ENCODE results near the gene POU6F2. TPM values are rescaled to one million over a fixed set of nuclear protein-coding genes. Genes with fewer than 3 reads are reported as not detected.

Gene POU6F2
- total RNA-seq, 1 experiment from 2014 or later: 0.19 TPM

GRCh38 chr7:39240864-39241263 is 263.2 kb downstream of the POU6F2 start:
- intact Hi-C loops (cut with micrococcal nuclease): no loop called here
- peak; percentile 22 for DNase-seq (ENCODE audit: unreplicated experiment)

DNA sequence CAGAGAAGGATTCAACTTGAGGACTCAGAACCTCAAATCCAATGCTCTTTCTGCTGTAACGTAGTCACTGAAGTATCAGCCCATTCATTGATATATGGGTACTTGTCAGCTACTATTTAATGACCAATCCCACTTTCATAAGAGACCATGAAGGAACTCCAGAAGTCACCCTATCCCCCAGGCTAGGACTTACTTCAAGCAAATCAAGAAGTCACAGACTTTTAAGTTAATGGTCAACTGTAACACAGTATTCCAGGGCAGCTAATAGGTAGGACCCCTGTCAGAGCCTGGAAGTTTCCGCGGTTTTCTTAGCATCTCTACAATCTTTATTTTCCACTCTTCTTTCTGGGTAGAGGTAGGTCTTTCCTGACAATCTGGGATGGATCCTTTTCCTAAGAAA is 269.9 kb downstream of the POU6F2 start:
- H3K27ac Mint-ChIP-seq (ENCODE audit: low read depth, unreplicated experiment): no peak overlapping the region
- intact Hi-C loops (cut with micrococcal nuclease): no loop called here

More at GRCh38 chr7:39240864-39241263, 263.2 kb downstream of the POU6F2 start:
- Mint-ChIP-seq H3K36me3 (ENCODE audit: insufficient read depth, unreplicated experiment) (no peaks in the 10 kb centered on the region), H3K27ac (ENCODE audit: low read depth, unreplicated experiment) (no peak overlapping the region), H3K27me3 (ENCODE audit: insufficient read depth, unreplicated experiment) (peaks cover 83% of the 10 kb centered on the region), H3K4me3 (ENCODE audit: unreplicated experiment) (no peak overlapping the region), H3K4me1 (ENCODE audit: insufficient read depth, unreplicated experiment) (no peaks in the 10 kb centered on the region), H3K9me3 (ENCODE audit: unreplicated experiment) (no peaks in the 10 kb centered on the region)
- TF ChIP-seq, protein P1, sequence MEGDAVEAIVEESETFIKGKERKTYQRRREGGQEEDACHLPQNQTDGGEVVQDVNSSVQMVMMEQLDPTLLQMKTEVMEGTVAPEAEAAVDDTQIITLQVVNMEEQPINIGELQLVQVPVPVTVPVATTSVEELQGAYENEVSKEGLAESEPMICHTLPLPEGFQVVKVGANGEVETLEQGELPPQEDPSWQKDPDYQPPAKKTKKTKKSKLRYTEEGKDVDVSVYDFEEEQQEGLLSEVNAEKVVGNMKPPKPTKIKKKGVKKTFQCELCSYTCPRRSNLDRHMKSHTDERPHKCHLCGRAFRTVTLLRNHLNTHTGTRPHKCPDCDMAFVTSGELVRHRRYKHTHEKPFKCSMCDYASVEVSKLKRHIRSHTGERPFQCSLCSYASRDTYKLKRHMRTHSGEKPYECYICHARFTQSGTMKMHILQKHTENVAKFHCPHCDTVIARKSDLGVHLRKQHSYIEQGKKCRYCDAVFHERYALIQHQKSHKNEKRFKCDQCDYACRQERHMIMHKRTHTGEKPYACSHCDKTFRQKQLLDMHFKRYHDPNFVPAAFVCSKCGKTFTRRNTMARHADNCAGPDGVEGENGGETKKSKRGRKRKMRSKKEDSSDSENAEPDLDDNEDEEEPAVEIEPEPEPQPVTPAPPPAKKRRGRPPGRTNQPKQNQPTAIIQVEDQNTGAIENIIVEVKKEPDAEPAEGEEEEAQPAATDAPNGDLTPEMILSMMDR (IDR thresholded peaks at IDR 0.05; ENCODE audit: unreplicated experiment): no peak
- BruUV-seq (replicated peaks): no TSS peak
- CTCF ChIA-PET: no interaction called here
- POLR2A ChIA-PET: no interaction called here

GRCh38 chr7:39248041-39248691 is 270.5 kb downstream of the POU6F2 start:
- no peak for DNase-seq (ENCODE audit: unreplicated experiment)
- Mint-ChIP-seq H3K27ac (ENCODE audit: low read depth, unreplicated experiment) (no peak overlapping the region), H3K36me3 (ENCODE audit: insufficient read depth, unreplicated experiment) (no peaks in the 10 kb centered on the region), H3K4me3 (ENCODE audit: unreplicated experiment) (no peak overlapping the region), H3K9me3 (ENCODE audit: unreplicated experiment) (no peaks in the 10 kb centered on the region), H3K27me3 (ENCODE audit: insufficient read depth, unreplicated experiment) (peaks cover 85% of the 10 kb centered on the region), H3K4me1 (ENCODE audit: insufficient read depth, unreplicated experiment) (no peaks in the 10 kb centered on the region)
- TF ChIP-seq, protein P1 (IDR thresholded peaks at IDR 0.05; ENCODE audit: unreplicated experiment): no peak
- BruUV-seq (replicated peaks): no TSS peak
- ChIA-PET CTCF (no interaction called here), POLR2A (no interaction called here)
- intact Hi-C loops (cut with micrococcal nuclease): no loop called here

More for the DNA sequence above, 269.9 kb downstream of the POU6F2 start:
- POLR2A ChIA-PET: no interaction called here
- H3K27me3 Mint-ChIP-seq (ENCODE audit: insufficient read depth, unreplicated experiment): peaks cover 85% of the 10 kb centered on the region
- no peak for DNase-seq (ENCODE audit: unreplicated experiment)
- H3K36me3 Mint-ChIP-seq (ENCODE audit: insufficient read depth, unreplicated experiment): no peaks in the 10 kb centered on the region
- no TSS peak for BruUV-seq (replicated peaks)
- TF ChIP-seq, protein P1 (IDR thresholded peaks at IDR 0.05; ENCODE audit: unreplicated experiment): no peak
- H3K4me3 Mint-ChIP-seq (ENCODE audit: unreplicated experiment): no peak overlapping the region
- no peaks in the 10 kb centered on the region for H3K4me1 Mint-ChIP-seq (ENCODE audit: insufficient read depth, unreplicated experiment)
- CTCF ChIA-PET: interaction anchor here (0.6 kb wide), 1 partner anchor 19 kb away, joined by 3 read pairs; no protein-coding TSS in a partner anchor
- no peaks in the 10 kb centered on the region for H3K9me3 Mint-ChIP-seq (ENCODE audit: unreplicated experiment)

DNA sequence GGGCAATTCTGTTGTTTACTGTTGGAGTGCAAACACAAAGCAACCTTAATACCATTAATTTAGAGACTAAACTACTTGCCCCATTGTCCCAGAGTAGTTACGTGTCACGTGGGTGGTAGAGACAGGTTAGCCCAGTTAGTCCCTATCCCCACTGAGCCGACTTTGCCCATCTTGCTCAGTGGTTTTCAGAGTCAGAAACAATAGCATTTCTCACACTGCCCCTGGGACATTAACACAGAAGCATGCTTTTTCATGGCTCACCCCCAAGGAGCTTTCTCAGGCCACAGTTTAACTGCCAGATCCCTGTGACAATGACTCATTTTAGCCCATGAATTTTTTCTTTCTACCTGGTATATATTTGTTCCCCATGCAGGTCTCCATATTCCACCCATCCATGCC is 271.0 kb downstream of the POU6F2 start:
- BruUV-seq (replicated peaks): no TSS peak
- DNase-seq (ENCODE audit: unreplicated experiment): no peak
- POLR2A ChIA-PET: no interaction called here
- peaks cover 85% of the 10 kb centered on the region for H3K27me3 Mint-ChIP-seq (ENCODE audit: insufficient read depth, unreplicated experiment)
- no peaks in the 10 kb centered on the region for H3K36me3 Mint-ChIP-seq (ENCODE audit: insufficient read depth, unreplicated experiment)
- no peaks in the 10 kb centered on the region for H3K9me3 Mint-ChIP-seq (ENCODE audit: unreplicated experiment)
- intact Hi-C loops (cut with micrococcal nuclease): no loop called here
- no peak overlapping the region for H3K4me3 Mint-ChIP-seq (ENCODE audit: unreplicated experiment)
- no peaks in the 10 kb centered on the region for H3K4me1 Mint-ChIP-seq (ENCODE audit: insufficient read depth, unreplicated experiment)
- CTCF ChIA-PET: interaction anchor here (0.6 kb wide), 1 partner anchor 115 kb away, joined by 5 read pairs; no protein-coding TSS in a partner anchor
- H3K27ac Mint-ChIP-seq (ENCODE audit: low read depth, unreplicated experiment): no peak overlapping the region
- TF ChIP-seq, protein P1 (IDR thresholded peaks at IDR 0.05; ENCODE audit: unreplicated experiment): no peak

Data from MCF 10A (cell line).